Memory B cell (primary cell): Measurements from ENCODE around the gene SYNE3.

Experiments
- ATAC-seq: fragments of 150-1000 bp; cut with Tn5 transposase; 2 replicates; pipeline ENCODE4 v1.10.0; 2021; ENCODE audit warnings: low read depth, mild to moderate bottlenecking, moderate library complexity
- DNase-seq, 2 donors: peaks; one replicate each; pipeline ENCODE4 v3.0.0; 2022; ENCODE audit warnings: low spot score in 2 of 2
- H3K27ac Mint-ChIP-seq: one replicate; pipeline ENCODE4 v1.8.0; 2022; ENCODE audit warnings: mild to moderate bottlenecking, moderate library complexity, mixed read lengths
- H3K27me3 Mint-ChIP-seq: one replicate; pipeline ENCODE4 v1.8.0; 2022; ENCODE audit warnings: mixed read lengths
- H3K36me3 Mint-ChIP-seq: one replicate; pipeline ENCODE4 v1.8.0; 2022; ENCODE audit warnings: mild to moderate bottlenecking, mixed read lengths
- H3K4me1 Mint-ChIP-seq: one replicate; pipeline ENCODE4 v1.8.0; 2022; ENCODE audit warnings: mixed read lengths
- H3K4me3 Mint-ChIP-seq: one replicate; pipeline ENCODE4 v1.8.0; 2022; ENCODE audit warnings: mild to moderate bottlenecking, moderate library complexity, mixed read lengths
- H3K9me3 Mint-ChIP-seq: one replicate; pipeline ENCODE4 v1.8.0; 2022; ENCODE audit warnings: mixed read lengths

SYNE3 gene

DNA sequence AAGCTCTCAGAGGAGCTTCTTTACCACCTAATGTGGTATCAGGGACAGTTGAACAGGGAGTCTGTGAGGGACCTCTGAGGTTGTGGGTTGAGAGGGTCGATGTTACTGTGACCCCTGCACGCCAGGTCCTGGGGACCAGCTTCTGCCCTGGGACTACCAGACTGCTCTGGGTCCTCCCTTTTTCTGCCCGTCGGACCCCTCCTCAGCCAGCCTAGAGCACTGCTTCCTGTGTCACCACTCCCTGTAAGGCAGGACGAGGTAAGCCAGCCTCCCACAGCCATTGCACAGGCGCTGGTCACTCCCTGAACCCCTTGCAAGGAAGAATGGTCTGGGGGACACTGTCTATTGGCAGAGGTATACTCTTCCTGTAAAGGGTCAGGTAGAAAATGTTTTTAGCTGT is 38.1 kb downstream of the SYNE3 start:
- Mint-ChIP-seq H3K27ac (no peak overlapping the region), H3K4me1 (peaks cover 36% of the 10 kb centered on the region), H3K9me3 (no peaks in the 10 kb centered on the region), H3K27me3 (no peaks in the 10 kb centered on the region), H3K4me3 (no peak overlapping the region), H3K36me3 (peaks cover 22% of the 10 kb centered on the region)
- DNase-seq: no peak
- ATAC-seq: no peak

DNA sequence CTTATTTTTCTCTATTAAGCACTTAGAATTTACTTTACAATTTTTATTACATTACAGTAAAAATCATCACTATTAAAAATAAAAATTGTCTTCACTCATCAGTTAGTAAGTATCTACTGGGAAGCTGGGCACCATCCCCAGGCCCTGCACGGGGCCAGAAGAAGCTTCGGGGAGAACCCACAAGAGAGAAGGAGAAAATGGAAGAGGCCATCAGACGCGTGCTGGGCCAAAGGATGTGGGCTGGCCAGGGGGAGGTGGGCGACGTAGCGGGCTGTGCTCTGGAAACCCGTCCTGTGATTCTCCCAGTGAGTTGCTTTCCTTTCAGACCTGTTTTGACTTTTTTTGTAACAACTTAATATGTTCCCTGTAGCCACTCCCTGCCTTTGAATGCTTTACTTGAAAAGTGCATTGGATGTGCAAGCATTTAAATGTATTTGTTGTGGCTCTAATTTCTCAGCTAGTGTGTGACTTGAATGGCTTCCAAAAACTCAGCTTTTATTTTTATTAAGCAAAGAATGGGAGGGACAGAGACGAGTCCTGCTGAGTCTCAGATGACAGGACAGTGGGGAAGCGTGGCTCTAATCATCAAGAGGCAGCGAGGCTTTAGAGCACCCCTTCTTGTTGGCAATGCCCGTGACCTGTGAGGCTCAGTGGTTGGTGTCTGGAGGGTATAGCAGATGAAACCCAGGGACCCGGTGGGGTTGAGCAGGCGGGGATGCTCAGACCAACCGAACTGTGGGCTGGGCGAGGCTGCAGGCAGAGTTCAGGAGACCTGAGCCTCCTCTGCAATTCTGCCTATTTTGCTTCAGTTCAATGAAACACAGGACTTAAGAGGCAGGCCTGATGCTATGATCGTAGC is 38.8 kb downstream of the SYNE3 start:
- H3K27me3 Mint-ChIP-seq: no peaks in the 10 kb centered on the region
- no peak for DNase-seq
- H3K36me3 Mint-ChIP-seq: peaks cover 25% of the 10 kb centered on the region
- ATAC-seq: no peak
- no peak overlapping the region for H3K4me3 Mint-ChIP-seq
- peak overlapping the region; percentile 17 for H3K27ac Mint-ChIP-seq
- H3K4me1 Mint-ChIP-seq: peaks cover 36% of the 10 kb centered on the region
- H3K9me3 Mint-ChIP-seq: no peaks in the 10 kb centered on the region

DNA sequence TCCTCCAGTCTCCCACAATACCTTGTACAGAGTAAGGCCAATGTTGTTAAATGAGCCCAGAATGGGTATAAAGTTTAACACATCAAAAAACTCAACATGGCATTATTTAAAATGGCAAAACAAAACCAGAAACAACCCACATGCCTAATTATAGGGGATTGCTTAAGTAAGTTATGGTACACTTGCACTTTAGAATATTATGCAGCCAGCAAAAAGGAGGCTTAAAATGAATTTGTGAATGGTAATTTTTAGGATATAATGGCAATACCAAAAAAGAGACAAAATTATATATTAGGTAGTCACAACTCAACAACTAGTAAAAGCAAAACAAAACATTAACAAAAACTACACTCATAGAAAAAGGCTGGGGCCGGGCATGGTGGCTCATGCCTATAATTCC is 39.7 kb downstream of the SYNE3 start:
- no peak for DNase-seq
- H3K4me3 Mint-ChIP-seq: no peak overlapping the region
- H3K27ac Mint-ChIP-seq: no peak overlapping the region
- no peak for ATAC-seq
- H3K4me1 Mint-ChIP-seq: peaks cover 39% of the 10 kb centered on the region
- H3K36me3 Mint-ChIP-seq: peaks cover 31% of the 10 kb centered on the region
- no peaks in the 10 kb centered on the region for H3K9me3 Mint-ChIP-seq
- no peaks in the 10 kb centered on the region for H3K27me3 Mint-ChIP-seq

DNA sequence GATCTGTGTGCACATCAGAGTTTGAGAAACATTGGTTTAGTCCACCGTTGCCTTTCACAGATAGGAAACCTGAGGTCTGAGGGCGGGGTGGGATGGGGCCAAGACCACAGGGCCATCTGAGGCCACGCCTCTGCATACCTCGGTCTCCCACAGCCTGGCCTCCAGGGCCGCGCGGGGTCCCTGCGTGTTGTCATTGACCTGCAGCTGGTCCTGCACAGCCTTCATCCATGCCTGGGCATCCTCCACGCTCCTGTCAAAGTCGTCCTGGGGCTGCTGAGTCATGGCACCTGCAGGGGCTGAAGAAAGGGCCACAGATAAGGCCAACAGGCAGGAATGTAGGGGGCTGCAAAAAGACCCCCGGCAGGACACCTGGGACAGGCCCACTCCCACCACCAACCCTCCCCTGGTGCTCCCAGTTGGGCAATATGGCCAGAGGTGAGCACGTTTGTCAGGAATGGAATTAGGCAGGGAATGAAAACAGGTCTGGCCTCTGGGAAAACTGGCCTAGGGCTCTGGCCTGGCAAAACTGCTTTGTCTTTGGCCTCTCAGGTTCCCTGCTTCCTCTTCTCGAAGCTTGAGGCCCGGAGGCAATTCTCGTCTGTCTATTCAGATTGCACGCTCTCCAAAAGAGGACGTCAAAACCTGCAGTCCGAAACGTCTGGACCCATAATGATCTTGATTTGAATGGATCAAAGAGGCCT is 40.8 kb downstream of the SYNE3 start:
- Mint-ChIP-seq H3K4me1 (peaks cover 35% of the 10 kb centered on the region), H3K27me3 (no peaks in the 10 kb centered on the region), H3K36me3 (peaks cover 36% of the 10 kb centered on the region), H3K27ac (no peak overlapping the region), H3K9me3 (no peaks in the 10 kb centered on the region), H3K4me3 (no peak overlapping the region)
- no peak for DNase-seq
- no peak for ATAC-seq

DNA sequence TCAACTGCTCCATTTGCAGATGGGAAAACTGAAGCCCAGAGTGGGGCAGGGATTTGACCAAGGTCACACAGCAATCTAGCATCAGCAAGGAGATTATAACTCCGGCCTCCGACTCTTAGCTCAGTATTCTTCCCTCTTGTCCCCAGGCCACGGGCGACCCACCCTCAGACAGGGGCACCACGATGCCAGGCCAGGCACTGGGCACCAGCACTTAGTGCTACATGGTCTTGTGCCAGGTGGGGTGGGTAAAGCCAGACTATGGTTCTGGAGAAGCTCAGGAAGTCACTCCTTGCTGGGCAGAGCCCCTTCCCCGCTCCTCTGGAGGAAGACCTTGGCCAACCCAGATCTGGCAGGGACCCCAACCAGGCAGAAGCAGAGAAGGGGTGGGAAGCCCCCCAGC is 41.5 kb downstream of the SYNE3 start:
- peaks cover 27% of the 10 kb centered on the region for H3K4me1 Mint-ChIP-seq
- peaks cover 38% of the 10 kb centered on the region for H3K36me3 Mint-ChIP-seq
- DNase-seq (no peak), ATAC-seq (no peak)
- no peaks in the 10 kb centered on the region for H3K9me3 Mint-ChIP-seq
- H3K27ac Mint-ChIP-seq: no peak overlapping the region
- no peaks in the 10 kb centered on the region for H3K27me3 Mint-ChIP-seq
- H3K4me3 Mint-ChIP-seq: no peak overlapping the region

DNA sequence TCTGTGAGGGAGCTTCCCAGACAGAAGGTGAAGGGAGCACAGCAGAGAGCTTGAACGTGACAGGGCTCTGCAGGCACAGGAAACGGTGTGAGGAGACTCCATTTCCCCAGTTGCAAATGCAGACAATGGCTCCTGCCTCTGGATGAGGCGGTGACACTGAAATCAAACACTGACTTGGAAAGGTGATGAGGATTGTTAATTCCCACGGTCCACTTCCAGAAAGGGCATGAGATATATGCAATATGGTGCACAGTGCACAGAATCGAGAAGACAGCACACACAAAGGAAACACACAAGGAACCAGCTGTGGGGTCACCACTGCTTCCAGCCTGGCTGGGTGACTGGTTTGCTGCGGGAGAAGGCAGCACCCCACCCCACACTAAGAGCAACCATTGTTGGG is 42.0 kb downstream of the SYNE3 start:
- Mint-ChIP-seq H3K36me3 (peaks cover 41% of the 10 kb centered on the region), H3K27me3 (no peaks in the 10 kb centered on the region), H3K4me3 (no peak overlapping the region), H3K4me1 (peaks cover 26% of the 10 kb centered on the region), H3K27ac (no peak overlapping the region), H3K9me3 (no peaks in the 10 kb centered on the region)
- DNase-seq (no peak), ATAC-seq (no peak)

DNA sequence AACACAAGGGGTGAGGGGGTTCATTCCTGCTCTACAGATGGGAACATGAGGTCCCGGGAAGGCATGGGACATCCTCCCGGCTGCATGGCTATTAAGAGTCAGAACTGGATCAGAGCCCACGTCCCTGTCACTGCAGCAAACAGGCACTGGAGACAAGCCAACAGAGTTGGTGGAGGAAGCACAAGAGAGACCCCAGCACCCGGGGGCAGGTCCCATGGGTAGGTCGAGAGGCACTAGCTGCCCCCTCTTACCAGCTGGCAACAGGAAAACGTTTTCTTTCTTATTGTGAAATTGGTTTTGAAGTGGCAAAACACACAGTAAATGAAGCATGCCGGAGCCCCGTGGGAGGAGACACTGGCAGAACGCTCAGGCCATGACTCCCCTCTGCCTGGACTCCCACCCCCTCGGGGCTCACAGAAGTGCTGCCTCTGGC is 43.6 kb downstream of the SYNE3 start:
- DNase-seq (no peak), ATAC-seq (no peak)
- Mint-ChIP-seq H3K4me3 (no peak overlapping the region), H3K27ac (peak overlapping the region; percentile 36), H3K4me1 (peaks cover 24% of the 10 kb centered on the region), H3K9me3 (no peaks in the 10 kb centered on the region), H3K36me3 (peaks cover 45% of the 10 kb centered on the region), H3K27me3 (no peaks in the 10 kb centered on the region)

DNA sequence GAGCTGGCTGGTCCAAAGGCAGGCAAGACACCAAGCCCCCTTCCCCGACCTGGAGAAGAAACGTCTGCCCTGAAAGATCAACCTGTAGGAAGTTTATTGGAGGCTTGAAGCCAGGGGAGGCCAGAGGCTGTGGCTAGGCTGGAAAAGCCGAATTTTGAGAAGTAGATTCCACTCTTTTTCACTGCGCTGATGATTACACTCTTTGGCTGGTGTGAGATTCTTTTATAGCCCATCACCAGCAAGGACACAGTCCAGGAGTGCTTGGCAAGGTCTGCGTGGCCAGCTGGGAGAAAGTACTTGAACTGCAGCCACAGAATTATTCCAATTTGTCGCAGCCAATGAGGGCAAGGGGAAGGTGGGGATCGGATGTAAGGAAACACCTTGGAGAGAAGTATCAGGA is 45.0 kb downstream of the SYNE3 start:
- peaks cover 24% of the 10 kb centered on the region for H3K4me1 Mint-ChIP-seq
- DNase-seq (no peak), ATAC-seq (no peak)
- no peaks in the 10 kb centered on the region for H3K27me3 Mint-ChIP-seq
- H3K36me3 Mint-ChIP-seq: peaks cover 45% of the 10 kb centered on the region
- no peaks in the 10 kb centered on the region for H3K9me3 Mint-ChIP-seq
- peak overlapping the region; percentile 1 for H3K27ac Mint-ChIP-seq
- H3K4me3 Mint-ChIP-seq: no peak overlapping the region

DNA sequence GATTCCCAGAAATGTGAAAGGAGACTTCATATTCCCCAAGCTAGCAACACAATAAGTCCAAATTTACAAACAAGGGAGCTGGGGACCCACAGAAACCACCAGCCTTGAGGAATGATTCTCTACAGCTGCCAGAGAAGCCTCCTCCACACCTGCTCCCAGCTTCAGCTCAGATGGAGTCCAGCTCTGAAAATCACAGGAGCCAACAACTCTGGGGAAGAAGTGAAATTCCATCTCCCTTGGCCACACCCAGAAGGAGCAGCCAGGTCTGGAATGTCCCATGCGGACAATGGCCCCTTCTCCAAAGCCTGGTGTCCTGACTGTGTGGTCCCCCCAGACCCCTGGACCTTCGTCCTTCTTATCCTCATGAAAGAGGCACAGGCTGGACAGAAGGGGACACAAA is 45.4 kb downstream of the SYNE3 start:
- no peaks in the 10 kb centered on the region for H3K27me3 Mint-ChIP-seq
- DNase-seq (no peak), ATAC-seq (no peak)
- H3K4me3 Mint-ChIP-seq: no peak overlapping the region
- no peak overlapping the region for H3K27ac Mint-ChIP-seq
- peaks cover 24% of the 10 kb centered on the region for H3K4me1 Mint-ChIP-seq
- peaks cover 40% of the 10 kb centered on the region for H3K36me3 Mint-ChIP-seq
- H3K9me3 Mint-ChIP-seq: no peaks in the 10 kb centered on the region

DNA sequence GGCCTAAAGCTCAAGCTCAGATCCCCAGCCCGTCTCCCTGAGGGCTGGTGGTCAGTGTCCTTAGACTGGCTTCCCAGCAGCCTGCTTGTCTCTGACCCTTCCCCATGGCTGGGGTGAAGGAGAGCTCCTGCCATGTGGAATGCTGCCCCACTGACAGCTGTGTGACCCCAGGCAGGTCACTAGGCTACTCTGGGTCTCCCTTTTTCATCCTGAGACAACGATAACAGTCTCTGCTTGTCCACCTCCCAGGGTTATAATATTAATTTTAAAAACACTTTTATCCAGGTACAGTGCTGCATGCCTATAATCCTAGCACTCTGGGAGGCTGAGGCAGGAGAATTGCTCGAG is 47.3 kb downstream of the SYNE3 start:
- H3K27ac Mint-ChIP-seq: no peak overlapping the region
- no peak overlapping the region for H3K4me3 Mint-ChIP-seq
- H3K27me3 Mint-ChIP-seq: no peaks in the 10 kb centered on the region
- no peaks in the 10 kb centered on the region for H3K9me3 Mint-ChIP-seq
- no peak for ATAC-seq
- peaks cover 44% of the 10 kb centered on the region for H3K36me3 Mint-ChIP-seq
- H3K4me1 Mint-ChIP-seq: peaks cover 35% of the 10 kb centered on the region
- DNase-seq: no peak

DNA sequence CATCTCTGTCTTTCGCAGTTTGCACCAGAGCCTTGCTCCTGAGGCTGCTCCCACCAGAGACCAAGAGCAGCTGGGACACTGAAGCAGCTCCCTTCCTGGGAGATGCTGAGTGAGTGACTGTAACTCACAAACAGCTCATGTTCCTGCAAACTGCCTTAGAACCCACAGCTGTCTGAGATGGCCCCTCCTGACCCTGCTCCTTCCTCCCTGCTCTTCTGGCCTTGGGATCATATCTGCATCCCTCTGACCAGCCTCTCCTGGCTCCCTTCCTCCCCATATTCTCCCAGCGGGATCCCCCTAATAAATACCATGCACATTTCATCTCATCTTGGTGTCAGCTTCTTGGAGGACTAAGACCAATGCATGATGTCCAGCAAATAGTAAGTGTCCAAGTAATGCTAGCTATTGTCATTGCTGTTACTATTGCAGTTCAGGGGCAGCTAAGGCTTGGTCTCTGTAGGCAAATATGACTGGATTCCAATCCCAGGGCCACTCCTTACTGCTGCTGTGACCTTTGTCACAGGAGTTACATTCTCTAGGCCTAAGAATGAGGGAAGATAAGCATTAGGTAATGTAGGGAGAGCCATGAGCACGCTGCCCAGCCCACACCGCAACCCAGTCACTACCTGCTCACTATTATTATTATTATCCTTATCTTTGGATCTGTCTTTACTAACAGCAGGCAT is 47.9 kb downstream of the SYNE3 start:
- Mint-ChIP-seq H3K27me3 (no peaks in the 10 kb centered on the region), H3K4me3 (no peak overlapping the region), H3K4me1 (peaks cover 33% of the 10 kb centered on the region), H3K27ac (peak overlapping the region; percentile 64), H3K36me3 (peaks cover 38% of the 10 kb centered on the region), H3K9me3 (no peaks in the 10 kb centered on the region)
- ATAC-seq (no peak), DNase-seq (no peak)

DNA sequence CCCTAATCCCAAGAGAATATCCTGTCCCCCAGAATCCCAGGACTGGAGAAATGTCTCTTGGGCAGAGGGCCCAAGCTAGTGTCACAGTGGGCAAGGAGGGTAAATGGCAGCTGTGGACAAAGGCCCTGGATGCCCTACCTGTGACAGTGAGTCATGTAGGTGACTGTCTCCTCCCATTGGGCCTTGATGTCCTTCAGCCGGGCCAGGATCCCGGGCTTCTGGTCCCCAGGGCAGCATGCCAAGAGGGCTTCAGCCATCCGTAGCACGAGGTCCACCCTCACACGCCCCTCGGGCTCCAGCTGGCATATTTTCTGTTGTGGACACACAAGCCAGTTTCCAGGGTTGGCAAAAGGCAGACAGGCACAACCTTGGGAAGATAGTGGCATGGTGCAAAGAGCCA is 48.8 kb downstream of the SYNE3 start:
- H3K9me3 Mint-ChIP-seq: no peaks in the 10 kb centered on the region
- H3K36me3 Mint-ChIP-seq: peaks cover 32% of the 10 kb centered on the region
- no peak overlapping the region for H3K27ac Mint-ChIP-seq
- H3K4me1 Mint-ChIP-seq: peaks cover 34% of the 10 kb centered on the region
- no peak for ATAC-seq
- no peaks in the 10 kb centered on the region for H3K27me3 Mint-ChIP-seq
- no peak overlapping the region for H3K4me3 Mint-ChIP-seq
- DNase-seq: no peak

DNA sequence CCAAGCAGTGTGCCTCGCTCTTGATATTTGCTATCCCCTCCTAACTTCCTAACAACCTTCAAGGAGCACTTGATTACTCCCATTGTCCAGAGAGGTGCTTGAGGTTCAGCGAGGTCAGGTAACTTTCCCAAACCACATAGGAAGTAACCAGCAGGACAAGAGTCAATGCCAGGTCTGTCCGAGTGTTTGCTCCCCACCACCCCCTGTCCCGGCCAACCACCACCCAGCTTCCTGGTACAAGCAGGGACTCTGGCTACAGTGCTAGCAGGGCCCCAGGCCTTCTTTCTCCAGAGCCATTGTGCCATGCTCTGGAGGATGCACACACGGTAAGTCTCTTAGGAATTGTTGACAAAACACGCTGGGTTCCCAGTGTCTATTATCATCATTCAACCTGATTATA is 49.2 kb downstream of the SYNE3 start:
- Mint-ChIP-seq H3K36me3 (peaks cover 32% of the 10 kb centered on the region), H3K4me3 (no peak overlapping the region)

More for the DNA sequence above, 49.2 kb downstream of the SYNE3 start:
- no peaks in the 10 kb centered on the region for H3K9me3 Mint-ChIP-seq
- no peak overlapping the region for H3K27ac Mint-ChIP-seq
- DNase-seq (no peak), ATAC-seq (no peak)
- H3K27me3 Mint-ChIP-seq: no peaks in the 10 kb centered on the region
- H3K4me1 Mint-ChIP-seq: peaks cover 34% of the 10 kb centered on the region
